Endothelial cell (in vitro differentiated cells): Measurements from ENCODE around the gene KCTD19. TPM values are rescaled to one million over a fixed set of nuclear protein-coding genes. Genes with fewer than 3 reads are reported as not detected.

Experiments
- DNase-seq: peaks from one replicate; pipeline ENCODE4 v3.0.0; 2021; ENCODE audit warnings: low spot score
- H3K27ac Mint-ChIP-seq: one replicate; pipeline ENCODE4 v1.8.0; 2021; ENCODE audit warnings: mixed read lengths, inconsistent platforms; ENCODE audit not compliant: unreplicated experiment
- H3K27me3 Mint-ChIP-seq: one replicate; pipeline ENCODE4 v1.8.0; 2021; ENCODE audit warnings: mild to moderate bottlenecking, moderate library complexity, mixed read lengths, inconsistent platforms; ENCODE audit not compliant: unreplicated experiment
- H3K36me3 Mint-ChIP-seq: one replicate; pipeline ENCODE4 v1.8.0; 2021; ENCODE audit warnings: mild to moderate bottlenecking, low read depth, mixed read lengths, inconsistent platforms; ENCODE audit not compliant: unreplicated experiment
- H3K4me1 Mint-ChIP-seq: one replicate; pipeline ENCODE4 v1.8.0; 2021; ENCODE audit warnings: mild to moderate bottlenecking, mixed read lengths, inconsistent platforms; ENCODE audit not compliant: unreplicated experiment
- H3K4me3 Mint-ChIP-seq: one replicate; pipeline ENCODE4 v1.8.0; 2021; ENCODE audit warnings: mild to moderate bottlenecking, mixed read lengths, inconsistent platforms; ENCODE audit not compliant: unreplicated experiment
- H3K9me3 Mint-ChIP-seq: one replicate; pipeline ENCODE4 v1.8.0; 2021; ENCODE audit warnings: mixed read lengths, inconsistent platforms; ENCODE audit not compliant: unreplicated experiment
- total RNA-seq: library from RNA; stranded (reverse); fragmentation: NEBNext Ultra II Directional; extraction: Animal tissue kit (Norgen Biotek cat#: 25700); gene quantifications from one replicate; pipeline ENCODE4 v1.2.1, GENCODE V29; 2021; ENCODE audit not compliant: unreplicated experiment
- TF ChIP-seq, protein P1 (sequence below): fragments of 200-600 bp; sonication (generic); IDR thresholded peaks from one replicate; pipeline ENCODE4 v1.5.0; 2021; ENCODE audit warnings: antibody characterized with exemption; ENCODE audit not compliant: unreplicated experiment

The KCTD19 gene
- total RNA-seq, 1 donor from 2014 or later: 2.0 TPM

DNA sequence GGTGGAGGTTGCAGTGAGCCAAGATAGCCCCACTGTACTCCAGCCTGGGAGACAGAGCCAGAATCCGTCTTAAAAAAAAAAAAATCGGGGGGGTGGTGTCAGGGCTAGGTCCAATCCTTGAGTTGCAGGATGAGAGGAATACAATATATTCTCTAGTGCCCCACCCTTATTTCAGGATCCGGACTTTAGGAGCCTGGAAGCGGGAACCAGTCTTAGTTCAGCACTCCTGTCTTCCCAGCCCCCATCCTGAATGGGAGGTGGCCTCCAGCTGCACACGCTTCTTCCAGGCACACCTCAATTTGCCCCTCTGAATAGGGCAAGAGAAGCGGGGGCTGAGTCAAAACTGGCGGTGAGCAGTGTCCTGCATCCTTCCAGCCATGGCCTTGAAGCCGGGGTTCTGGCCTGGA, 80.9 kb downstream of the KCTD19 start:
- Mint-ChIP-seq H3K36me3 (peaks cover 4% of the 10 kb centered on the region), H3K27me3 (peaks cover 16% of the 10 kb centered on the region), H3K4me1 (peaks cover 60% of the 10 kb centered on the region), H3K27ac (peak overlapping the region; percentile 42), H3K4me3 (peak overlapping the region; percentile 87), H3K9me3 (no peaks in the 10 kb centered on the region)
- TF ChIP-seq, protein P1, sequence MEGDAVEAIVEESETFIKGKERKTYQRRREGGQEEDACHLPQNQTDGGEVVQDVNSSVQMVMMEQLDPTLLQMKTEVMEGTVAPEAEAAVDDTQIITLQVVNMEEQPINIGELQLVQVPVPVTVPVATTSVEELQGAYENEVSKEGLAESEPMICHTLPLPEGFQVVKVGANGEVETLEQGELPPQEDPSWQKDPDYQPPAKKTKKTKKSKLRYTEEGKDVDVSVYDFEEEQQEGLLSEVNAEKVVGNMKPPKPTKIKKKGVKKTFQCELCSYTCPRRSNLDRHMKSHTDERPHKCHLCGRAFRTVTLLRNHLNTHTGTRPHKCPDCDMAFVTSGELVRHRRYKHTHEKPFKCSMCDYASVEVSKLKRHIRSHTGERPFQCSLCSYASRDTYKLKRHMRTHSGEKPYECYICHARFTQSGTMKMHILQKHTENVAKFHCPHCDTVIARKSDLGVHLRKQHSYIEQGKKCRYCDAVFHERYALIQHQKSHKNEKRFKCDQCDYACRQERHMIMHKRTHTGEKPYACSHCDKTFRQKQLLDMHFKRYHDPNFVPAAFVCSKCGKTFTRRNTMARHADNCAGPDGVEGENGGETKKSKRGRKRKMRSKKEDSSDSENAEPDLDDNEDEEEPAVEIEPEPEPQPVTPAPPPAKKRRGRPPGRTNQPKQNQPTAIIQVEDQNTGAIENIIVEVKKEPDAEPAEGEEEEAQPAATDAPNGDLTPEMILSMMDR: no peak
- DNase-seq: no peak

DNA sequence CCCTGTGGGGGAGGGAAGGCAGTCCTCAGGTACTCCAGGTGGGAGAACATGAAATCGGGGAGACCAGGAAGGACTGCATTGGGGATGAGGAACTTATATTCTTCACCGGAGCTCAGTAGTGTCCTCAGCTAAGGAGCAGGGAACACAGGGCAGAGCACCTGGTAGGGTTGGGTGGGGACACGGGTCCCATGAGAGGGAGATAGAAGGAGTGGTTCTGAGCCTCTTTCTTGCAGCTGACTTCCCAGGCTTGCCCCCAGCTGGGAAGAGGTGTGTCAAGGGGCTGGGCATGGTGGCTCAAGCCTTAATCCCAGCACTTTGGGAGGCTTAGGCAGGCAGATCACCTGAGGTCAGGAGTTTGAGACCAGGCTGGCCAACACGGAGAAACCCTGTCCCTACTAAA, 81.4 kb downstream of the KCTD19 start:
- DNase-seq: no peak
- Mint-ChIP-seq H3K27me3 (peaks cover 16% of the 10 kb centered on the region), H3K36me3 (peaks cover 4% of the 10 kb centered on the region), H3K4me1 (peaks cover 61% of the 10 kb centered on the region), H3K9me3 (no peaks in the 10 kb centered on the region), H3K27ac (peak overlapping the region; percentile 76), H3K4me3 (peak overlapping the region; percentile 87)
- TF ChIP-seq, protein P1: no peak

DNA sequence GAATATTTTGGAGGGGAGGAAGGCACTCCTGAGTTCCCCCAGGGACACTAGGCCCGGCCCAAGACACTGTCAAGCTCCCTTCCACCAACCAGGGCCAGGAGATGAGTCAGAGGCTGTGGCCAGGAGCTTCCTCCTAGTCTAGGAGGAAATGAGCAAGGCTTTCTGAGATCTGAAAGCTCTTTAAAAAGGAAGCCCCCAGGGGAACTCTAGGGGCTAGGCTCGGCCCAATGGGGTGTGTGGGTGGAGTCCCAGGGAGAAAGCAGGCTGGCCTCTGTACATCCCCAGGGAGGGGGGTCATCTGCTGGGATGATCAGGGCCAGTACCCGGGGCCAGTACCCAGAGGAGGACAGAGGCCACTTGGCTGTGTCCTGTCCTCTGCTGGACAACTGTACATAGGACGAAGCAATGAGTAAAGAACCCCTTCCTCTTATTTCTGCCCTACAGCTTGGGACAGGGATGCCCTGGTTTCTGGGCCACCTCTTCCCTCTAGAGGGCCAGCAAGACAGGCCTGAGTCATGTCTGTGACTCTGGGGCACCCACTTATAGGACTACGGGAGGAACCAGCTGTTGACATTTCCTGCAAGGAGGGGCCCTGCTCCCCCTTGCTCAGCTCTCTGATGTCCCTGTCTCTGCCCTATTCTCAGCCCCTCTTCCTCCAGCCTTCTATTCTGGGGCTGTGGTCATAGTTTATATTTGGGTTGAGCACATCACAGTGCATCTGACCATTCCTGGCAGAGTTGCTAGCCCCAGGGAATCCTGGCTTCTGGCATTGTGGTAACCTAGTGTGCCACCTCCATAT, 82.0 kb downstream of the KCTD19 start:
- DNase-seq: no peak
- Mint-ChIP-seq H3K4me3 (peak overlapping the region; percentile 87), H3K36me3 (peaks cover 7% of the 10 kb centered on the region), H3K27me3 (peaks cover 12% of the 10 kb centered on the region), H3K27ac (peak overlapping the region; percentile 81), H3K4me1 (peaks cover 59% of the 10 kb centered on the region), H3K9me3 (no peaks in the 10 kb centered on the region)
- TF ChIP-seq, protein P1: no peak

DNA sequence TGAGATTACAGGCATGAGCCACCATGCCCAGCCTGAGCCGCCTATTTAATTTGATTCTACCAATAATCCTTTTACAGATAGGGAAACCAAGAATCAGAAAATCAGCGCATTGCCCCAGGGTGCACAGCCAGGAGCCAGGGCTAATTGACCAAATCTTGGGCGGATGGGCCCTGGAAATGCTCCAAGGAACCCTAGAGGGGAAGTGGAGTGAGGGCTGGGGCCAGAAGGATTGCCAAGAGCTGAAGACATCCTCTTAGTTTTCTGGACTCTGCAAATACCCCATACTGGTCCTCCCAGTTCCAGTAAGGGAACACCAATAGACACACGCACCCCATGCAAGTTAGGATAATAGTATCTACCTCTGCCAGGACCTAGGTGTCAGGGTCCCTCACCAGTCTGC, 83.1 kb downstream of the KCTD19 start:
- Mint-ChIP-seq H3K4me3 (peak overlapping the region; percentile 29), H3K27ac (peak overlapping the region; percentile 81), H3K9me3 (no peaks in the 10 kb centered on the region), H3K4me1 (peaks cover 59% of the 10 kb centered on the region), H3K36me3 (peaks cover 17% of the 10 kb centered on the region), H3K27me3 (peaks cover 9% of the 10 kb centered on the region)
- no peak for DNase-seq
- TF ChIP-seq, protein P1: no peak

DNA sequence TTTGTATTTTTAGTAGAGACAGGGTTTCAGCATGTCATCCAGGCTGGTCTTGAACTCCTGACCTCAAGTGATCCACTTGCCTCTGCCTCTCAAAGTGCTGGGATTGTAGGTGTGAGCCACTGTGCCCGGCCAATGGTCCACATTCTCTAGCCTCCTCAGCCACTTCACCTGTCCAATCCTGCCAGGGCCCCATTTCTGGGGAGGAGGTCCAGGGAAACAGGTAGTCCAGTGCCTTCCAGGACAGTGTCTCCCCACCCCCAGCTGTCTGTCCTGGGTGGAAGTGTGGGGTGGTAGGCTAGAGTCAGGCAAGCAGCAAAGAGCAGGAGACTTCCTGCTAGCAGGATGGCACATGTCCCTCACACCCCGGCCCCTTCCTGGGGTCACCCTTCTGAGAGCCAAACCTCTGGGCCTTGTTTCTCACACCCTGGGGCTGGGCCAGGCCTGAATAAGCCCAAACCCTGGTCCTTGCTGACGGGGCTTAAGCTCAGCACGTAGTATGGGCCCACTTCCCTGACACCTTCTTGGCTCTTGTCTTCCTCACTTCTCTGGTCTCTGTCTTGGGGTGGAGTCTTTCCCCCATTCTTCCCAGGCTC, 84.3 kb downstream of the KCTD19 start:
- Mint-ChIP-seq H3K4me1 (peaks cover 54% of the 10 kb centered on the region), H3K27me3 (peaks cover 7% of the 10 kb centered on the region), H3K36me3 (peaks cover 25% of the 10 kb centered on the region), H3K9me3 (no peaks in the 10 kb centered on the region), H3K4me3 (peak overlapping the region; percentile 83), H3K27ac (peak overlapping the region; percentile 96)
- TF ChIP-seq, protein P1: no peak
- DNase-seq: no peak
